NCI-H2081 (cell line): Measurements from ENCODE around the gene CYB561D1.
"Not testable (repeated sequence)": the region's sequence is repeated elsewhere in the genome, so short reads cannot be mapped to it uniquely, and the experiment has no call there.

Experiments used
- DNase-seq, 2 experiments: peaks; one replicate each; lab custom pipeline; 2025; lab: John Stamatoyannopoulos, UW

Gene CYB561D1, protein sequence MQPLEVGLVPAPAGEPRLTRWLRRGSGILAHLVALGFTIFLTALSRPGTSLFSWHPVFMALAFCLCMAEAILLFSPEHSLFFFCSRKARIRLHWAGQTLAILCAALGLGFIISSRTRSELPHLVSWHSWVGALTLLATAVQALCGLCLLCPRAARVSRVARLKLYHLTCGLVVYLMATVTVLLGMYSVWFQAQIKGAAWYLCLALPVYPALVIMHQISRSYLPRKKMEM

GRCh38 chr1:109493805-109494539 is at the start of gene CYB561D1:
CYB561D1 (plus strand) TSS chr1:109494094; CDS start chr1:109494140, 46 bp downstream.
- DNase-seq: peak; percentile 61 to 73

DNA sequence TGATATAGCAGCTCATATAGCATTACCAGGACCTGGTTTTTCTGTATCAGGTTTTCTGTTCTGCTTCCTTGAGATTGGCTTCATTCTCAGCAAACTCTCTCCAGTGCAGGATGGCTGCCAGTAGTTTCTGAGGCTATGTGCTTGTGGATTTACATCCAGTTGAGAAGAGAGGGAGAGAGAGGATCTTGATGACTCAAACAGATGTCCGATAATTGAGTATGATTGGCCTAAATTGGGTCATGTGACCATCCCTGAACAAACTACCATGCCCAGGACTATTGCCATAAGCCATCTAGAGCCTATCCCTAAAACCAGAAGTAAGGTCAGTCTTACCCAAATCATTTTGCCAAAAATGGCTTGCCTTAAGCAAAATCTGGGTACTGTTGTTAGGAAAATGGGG is 49.5 kb upstream of the CYB561D1 start:
- no peak for DNase-seq

GRCh38 chr1:109445949-109446695 is 47.8 kb upstream of the CYB561D1 start:
- DNase-seq: not testable (repeated sequence)

DNA sequence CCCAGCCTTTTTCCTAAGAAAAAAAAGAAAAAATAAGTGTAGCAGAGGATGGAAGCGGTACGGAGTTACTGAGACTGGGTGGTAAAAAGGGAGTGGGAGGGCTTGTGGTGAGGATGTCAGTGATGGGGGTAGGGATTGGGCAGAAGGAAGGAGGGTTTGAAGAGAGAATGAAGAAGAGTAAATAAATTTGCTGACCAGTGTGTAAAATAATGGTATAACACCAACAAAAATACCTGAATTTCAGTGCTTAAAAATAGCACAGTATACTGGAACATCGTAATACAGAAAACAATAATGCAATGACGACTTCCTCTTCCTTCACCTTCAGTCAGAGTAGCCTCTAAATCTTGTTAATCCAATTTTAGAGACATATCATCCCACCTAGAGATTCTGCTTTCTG is 46.4 kb upstream of the CYB561D1 start:
- no peak for DNase-seq

DNA sequence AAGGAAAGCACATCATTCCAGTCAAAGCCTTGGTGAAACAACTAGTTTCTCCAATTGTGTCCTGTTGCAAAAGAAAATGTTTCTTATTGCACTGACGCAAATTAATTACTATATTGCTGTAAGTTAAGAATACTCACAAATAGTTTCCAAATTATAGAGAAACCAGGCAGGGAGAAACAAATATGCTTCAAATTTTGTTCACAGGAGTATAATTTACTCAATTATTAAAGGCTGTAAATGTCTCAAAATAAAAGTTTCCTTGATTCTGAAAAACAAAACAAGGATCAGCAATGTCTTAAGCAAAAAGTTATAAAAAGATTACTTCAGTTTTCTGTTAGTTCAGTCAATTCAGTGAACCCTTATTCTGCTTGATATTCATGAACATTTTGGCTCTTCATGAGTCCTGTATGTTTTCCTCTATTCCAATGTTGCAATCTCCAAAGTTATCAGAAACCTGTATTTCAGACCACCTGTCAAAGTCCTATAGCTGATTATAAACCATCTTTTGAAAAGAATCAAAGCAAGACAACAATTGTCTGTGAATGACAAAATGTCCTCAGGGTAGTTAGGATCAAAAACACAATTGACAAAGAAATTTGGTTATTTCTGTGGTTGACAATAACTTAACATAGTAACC is 39.3 kb upstream of the CYB561D1 start:
- no peak for DNase-seq

GRCh38 chr1:109457819-109458218 is 36.1 kb upstream of the CYB561D1 start:
- DNase-seq: no peak

DNA sequence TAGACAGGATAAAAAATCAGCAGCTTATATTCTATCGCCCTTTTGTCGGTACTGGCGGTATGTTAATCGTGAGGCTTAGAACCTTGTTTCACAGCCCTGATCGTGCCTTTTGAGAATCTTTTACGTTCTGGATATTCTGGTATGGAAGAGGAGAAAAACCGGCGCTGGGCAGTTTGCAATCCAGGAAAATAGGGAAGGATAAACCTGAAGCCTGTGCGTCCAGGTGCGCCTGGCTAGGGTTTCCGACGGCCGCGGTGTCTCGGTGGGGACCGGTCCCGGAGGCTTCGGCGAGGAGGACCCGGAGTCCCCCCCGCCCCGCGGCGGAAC is 27.8 kb upstream of the CYB561D1 start:
- no peak for DNase-seq

GRCh38 chr1:109466452-109467300 is 27.2 kb upstream of the CYB561D1 start, which contains the start of gene SYPL2:
SYPL2 (plus strand) TSS chr1:109466546; CDS start chr1:109466844, 298 bp downstream.
- no peak for DNase-seq

DNA sequence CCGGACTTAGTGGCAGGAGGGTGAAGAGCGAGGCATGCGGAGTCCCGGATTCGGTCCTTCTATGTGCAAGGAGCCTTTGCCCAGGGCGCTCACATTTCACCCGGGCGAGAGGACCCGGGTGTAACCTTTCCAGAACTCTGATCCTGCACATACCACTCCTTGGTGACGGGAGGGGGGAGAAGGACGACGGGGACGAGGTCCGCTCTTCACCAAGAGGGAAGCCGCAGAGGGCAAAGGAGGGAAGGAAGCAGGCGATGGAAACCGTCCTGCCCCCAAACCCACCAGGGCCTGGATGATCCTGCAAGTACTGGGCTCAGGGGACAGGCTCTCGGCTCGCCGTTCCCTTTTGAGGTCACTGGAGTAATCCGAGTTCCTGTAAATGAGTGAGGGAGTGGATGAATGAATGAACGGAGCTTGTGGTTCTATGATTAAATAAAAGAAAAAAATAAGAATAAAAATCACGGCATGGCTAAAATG is 26.6 kb upstream of the CYB561D1 start:
- DNase-seq: no peak

DNA sequence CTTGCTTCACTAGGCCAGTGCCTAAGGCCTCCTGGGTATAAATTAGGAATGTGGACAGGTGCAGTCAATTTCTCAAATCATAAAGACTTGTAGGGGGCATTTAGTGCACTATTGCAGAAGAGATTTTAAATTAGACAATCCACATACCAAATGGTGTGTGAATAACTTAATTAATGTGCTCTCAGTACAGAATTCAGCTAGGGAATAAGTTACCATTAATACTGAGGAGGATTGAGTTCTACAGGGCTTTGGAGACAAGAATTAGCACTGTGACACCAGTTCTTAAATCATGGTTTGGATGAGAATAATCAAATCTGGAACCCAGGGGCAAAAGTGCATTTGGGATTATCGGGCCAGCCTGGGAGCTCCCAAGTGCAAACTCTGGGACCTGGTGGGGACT is 25.8 kb upstream of the CYB561D1 start:
- no peak for DNase-seq

DNA sequence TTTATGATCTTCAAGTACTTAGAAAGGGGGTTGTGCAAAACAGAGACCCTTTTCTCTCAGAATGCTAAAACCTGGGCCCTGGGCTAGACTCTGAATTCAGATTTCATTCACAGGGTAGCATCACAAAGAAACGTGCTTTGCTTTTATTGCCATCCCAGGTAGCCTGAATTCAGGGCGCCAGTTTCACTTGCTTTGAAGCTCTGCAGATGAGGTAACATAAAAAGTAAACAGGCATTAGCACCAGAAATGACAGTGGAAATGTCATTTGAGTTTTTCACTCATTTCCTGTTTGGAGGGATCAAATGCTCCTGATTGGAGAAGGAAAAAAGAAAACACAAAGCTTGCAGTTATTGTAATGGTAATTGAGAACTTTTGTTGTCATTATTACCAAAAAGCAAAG is 25.0 kb upstream of the CYB561D1 start:
- DNase-seq: no peak

DNA sequence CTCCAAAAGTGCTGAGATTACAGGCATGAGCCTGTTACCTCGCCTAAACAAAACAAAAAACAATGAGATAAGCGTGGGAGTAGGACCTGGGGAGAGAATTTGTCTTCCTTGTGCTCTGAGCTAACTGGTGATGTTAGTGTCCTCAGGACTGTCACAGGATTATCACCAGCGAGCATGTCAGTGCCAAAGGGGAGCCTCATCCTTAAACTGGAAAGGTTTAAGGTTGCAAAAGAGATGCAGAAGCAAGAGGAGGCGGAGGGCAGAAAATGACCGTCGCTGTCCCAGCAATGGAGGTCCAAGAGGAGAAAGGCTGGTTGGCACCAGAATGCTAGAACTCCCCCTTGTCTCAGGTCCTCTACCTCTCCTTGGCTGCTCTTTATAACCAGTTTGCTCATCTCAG is 23.6 kb upstream of the CYB561D1 start:
- no peak for DNase-seq

- DNase-seq: no peak
Measured at GRCh38 chr1:109472779-109473178, 21.1 kb upstream of the CYB561D1 start.

GRCh38 chr1:109473284-109474057 is 20.4 kb upstream of the CYB561D1 start:
- DNase-seq: not testable (repeated sequence)

GRCh38 chr1:109474697-109475096 is 19.2 kb upstream of the CYB561D1 start:
- no peak for DNase-seq

- no peak for DNase-seq
Measured at GRCh38 chr1:109475261-109475660, 18.6 kb upstream of the CYB561D1 start.

DNA sequence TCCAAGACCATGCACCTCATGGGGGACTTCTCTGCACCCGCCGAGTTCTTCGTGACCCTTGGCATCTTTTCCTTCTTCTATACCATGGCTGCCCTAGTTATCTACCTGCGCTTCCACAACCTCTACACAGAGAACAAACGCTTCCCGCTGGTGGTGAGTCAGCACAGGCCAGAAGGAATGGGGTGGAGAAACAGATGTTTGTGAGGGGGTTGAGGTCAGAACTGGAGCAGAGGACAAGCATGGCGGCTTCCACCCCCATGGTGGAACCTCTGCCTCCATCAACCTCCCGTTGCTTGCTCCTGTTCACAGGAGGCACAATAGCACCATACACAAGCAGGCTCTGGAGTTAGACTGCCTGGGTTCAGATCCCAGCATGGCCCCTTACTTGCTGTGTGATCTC is 17.1 kb upstream of the CYB561D1 start:
- DNase-seq: no peak

- no peak for DNase-seq
Measured at GRCh38 chr1:109477821-109478220, 16.1 kb upstream of the CYB561D1 start.

DNA sequence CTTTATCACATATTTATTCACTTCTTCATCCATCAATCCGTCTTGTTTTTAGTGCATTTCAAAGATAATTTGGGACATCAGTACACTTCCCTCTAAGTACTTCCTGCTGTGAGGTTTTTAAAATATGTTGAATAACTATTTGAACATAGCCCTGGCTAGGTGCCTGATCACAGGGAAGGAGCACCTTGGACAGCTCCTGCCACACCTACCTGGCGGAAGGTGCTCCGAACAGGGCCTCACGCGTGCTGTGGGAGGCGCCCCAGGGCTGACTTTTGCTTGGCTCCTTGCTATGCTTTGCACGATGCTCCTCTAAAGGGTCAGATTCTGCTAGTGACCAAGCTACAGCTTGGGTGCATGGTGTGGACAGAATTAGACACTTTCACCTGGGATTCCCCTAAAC is 15.1 kb upstream of the CYB561D1 start:
- no peak for DNase-seq

GRCh38 chr1:109479311-109479710 is 14.6 kb upstream of the CYB561D1 start:
- DNase-seq: no peak

- DNase-seq: no peak
Measured at GRCh38 chr1:109479901-109480300, 14.0 kb upstream of the CYB561D1 start.
